GM23338 (cell line): ENCODE results near the gene C1orf87. TPM values are rescaled to one million over a fixed set of nuclear protein-coding genes. Genes with fewer than 3 reads are reported as not detected.

Source experiments
- ATAC-seq: fragments of 200-7000 bp; cut with Tn5 transposase; 3 replicates; pipeline ENCODE4 v1.9.1; 2020
- DNase-seq: peaks from one replicate; pipeline ENCODE4 v3.0.0-alpha.2; 2015; ENCODE audit warnings: low spot score
- H2AFZ ChIP-seq: fragments of 200-600 bp; sonication (generic); 2 replicates; pipeline ENCODE4 v1.8.0; 2016; ENCODE audit warnings: antibody characterized with exemption, mild to moderate bottlenecking, moderate library complexity
- H3F3A ChIP-seq: fragments of 200-600 bp; sonication (generic); replicated peaks from 2 replicates; pipeline ENCODE4 v1.8.0; 2017; ENCODE audit warnings: antibody characterized with exemption, mixed run types, low read depth
- H3K27ac ChIP-seq: fragments of 200-600 bp; sonication (generic); 2 replicates; pipeline ENCODE4 v1.6.1; 2016; ENCODE audit warnings: low read depth
- H3K27me3 ChIP-seq: fragments of 200-600 bp; sonication (generic); 2 replicates; pipeline ENCODE4 v1.8.0; 2016; ENCODE audit warnings: mild to moderate bottlenecking, mixed run types, moderate library complexity; ENCODE audit not compliant: insufficient read depth
- H3K36me3 ChIP-seq: fragments of 200-600 bp; sonication (generic); 2 replicates; pipeline ENCODE4 v1.8.0; 2016; ENCODE audit warnings: mild to moderate bottlenecking; ENCODE audit not compliant: insufficient read depth
- H3K4me1 ChIP-seq: fragments of 200-600 bp; sonication (generic); 2 replicates; pipeline ENCODE4 v1.8.0; 2016; ENCODE audit warnings: mild to moderate bottlenecking, moderate library complexity; ENCODE audit not compliant: insufficient read depth
- H3K4me2 ChIP-seq: fragments of 200-600 bp; sonication (generic); 2 replicates; pipeline ENCODE4 v1.7.1; 2017; ENCODE audit warnings: mixed run types
- H3K4me3 ChIP-seq: fragments of 200-600 bp; sonication (generic); 2 replicates; pipeline ENCODE4 v1.6.1; 2016; ENCODE audit warnings: mixed run types
- H3K79me2 ChIP-seq: fragments of 200-600 bp; sonication (generic); replicated peaks from 2 replicates; pipeline ENCODE4 v1.8.0; 2017; ENCODE audit warnings: mild to moderate bottlenecking; ENCODE audit not compliant: insufficient read depth
- H3K9me2 ChIP-seq: fragments of 200-600 bp; sonication (generic); 2 replicates; pipeline ENCODE4 v1.8.0; 2017; ENCODE audit not compliant: insufficient read depth
- H4K20me1 ChIP-seq: fragments of 200-600 bp; sonication (generic); replicated peaks from 2 replicates; pipeline ENCODE4 v1.8.0; 2017; ENCODE audit warnings: mild to moderate bottlenecking; ENCODE audit not compliant: insufficient read depth
- H3K27ac Mint-ChIP-seq: 2 replicates; pipeline ENCODE4 v1.8.0; 2020; ENCODE audit warnings: inconsistent platforms, mild to moderate bottlenecking, moderate library complexity, mixed read lengths
- H3K27me3 Mint-ChIP-seq: 3 replicates; pipeline ENCODE4 v1.8.0; 2022; ENCODE audit warnings: low read depth, mild to moderate bottlenecking, moderate library complexity, mixed read lengths, inconsistent platforms; ENCODE audit not compliant: insufficient read depth, poor library complexity
- H3K36me3 Mint-ChIP-seq: 3 replicates; pipeline ENCODE4 v1.8.0; 2021; ENCODE audit warnings: low read depth, mild to moderate bottlenecking, inconsistent platforms, moderate library complexity, mixed read lengths
- H3K4me1 Mint-ChIP-seq: 3 replicates; pipeline ENCODE4 v1.8.0; 2020; ENCODE audit warnings: mild to moderate bottlenecking, inconsistent platforms, mixed read lengths
- H3K4me3 Mint-ChIP-seq: 3 replicates; pipeline ENCODE4 v1.8.0; 2021; ENCODE audit warnings: moderate library complexity, mild to moderate bottlenecking, inconsistent platforms, mixed read lengths
- H3K9me3 Mint-ChIP-seq: 3 replicates; pipeline ENCODE4 v1.8.0; 2020; ENCODE audit warnings: moderate library complexity, mild to moderate bottlenecking, inconsistent platforms, mixed read lengths
- CTCF ChIP-seq, 2 experiments: fragments of 200-600 bp in 1 of 2; sonication (generic) in 1 of 2; conservative IDR thresholded peaks; 2 replicates each; pipeline versions ENCODE4 v1.5.1 to v1.6.1; 2016 to 2017; ENCODE audit warnings: antibody characterized with exemption in 2 of 2, low read depth in 2 of 2, mild to moderate bottlenecking in 2 of 2, moderate library complexity in 1 of 2
- ETS1 ChIP-seq: IDR thresholded peaks from 2 replicates; pipeline ENCODE4 v1.6.1; 2016; ENCODE audit warnings: antibody characterized with exemption
- JUNB ChIP-seq: IDR thresholded peaks from one replicate; pipeline ENCODE4 v1.6.1; 2016; ENCODE audit warnings: antibody characterized with exemption; ENCODE audit not compliant: unreplicated experiment
- NANOG ChIP-seq: IDR thresholded peaks from 2 replicates; pipeline ENCODE4 v1.6.1; 2016; ENCODE audit warnings: antibody characterized with exemption, borderline replicate concordance
- ZNF462 ChIP-seq: fragments of 250-450 bp; sonication (Bioruptor Pico); IDR thresholded peaks from 2 replicates; pipeline ENCODE4 v1.5.0; 2020; ENCODE audit warnings: mild to moderate bottlenecking, moderate library complexity
- polyA plus RNA-seq: library from polyadenylated mRNA; unstranded; fragments of >200 nt; fragmentation: Nextera tagmentation; extraction: Ambion mirVana; gene quantifications from 2 replicates; pipeline ENCODE4 v1.2.1, GENCODE V29; 2016
- total RNA-seq: library from RNA; depleted of rRNA; stranded (reverse); fragments of >200 nt; shearing (Covaris generic); gene quantifications from 2 replicates; pipeline ENCODE4 v1.2.3, GENCODE V29; 2014

The C1orf87 gene
- total and polyA plus RNA-seq, 2 experiments from 2014 or later: 0.07 to 0.21 TPM

- no peak overlapping the region for H3K27ac ChIP-seq
- H3F3A ChIP-seq: no peaks in the 10 kb centered on the region
- DNase-seq: no peak
- no peaks in the 10 kb centered on the region for H4K20me1 ChIP-seq
- TF ChIP-seq NANOG (no peak), ZNF462 (CRISPR knock-in tag) (no peak), CTCF (conservative IDR thresholded peaks at IDR 0.05; ENCODE audit: low read depth in 2 of 2) (no peak), ETS1 (no peak), JUNB (no peak)
- H3K4me2 ChIP-seq: no peak overlapping the region
- H3K27me3 ChIP-seq: no peaks in the 10 kb centered on the region
- peak overlapping the region; percentile 43; the same call in 1 of the 2 replicates for H2AFZ ChIP-seq
- peaks cover 1% of the 10 kb centered on the region for H3K27me3 Mint-ChIP-seq
- no peak overlapping the region for H3K4me3 ChIP-seq
- no peaks in the 10 kb centered on the region for H3K36me3 Mint-ChIP-seq
- peaks cover 12% of the 10 kb centered on the region for H3K9me2 ChIP-seq
- H3K79me2 ChIP-seq: no peaks in the 10 kb centered on the region
- no peaks in the 10 kb centered on the region for H3K36me3 ChIP-seq
- no peaks in the 10 kb centered on the region for H3K9me3 Mint-ChIP-seq
- H3K4me1 Mint-ChIP-seq: no peaks in the 10 kb centered on the region; the same call in 2 of the 3 replicates
- ATAC-seq: no peak
- H3K4me3 Mint-ChIP-seq: no peak overlapping the region
- H3K27ac Mint-ChIP-seq: no peak overlapping the region
- no peaks in the 10 kb centered on the region for H3K4me1 ChIP-seq
Measured at GRCh38 chr1:59990470-59990869, 83.1 kb downstream of the C1orf87 start.
